DND-41 (cell line): ENCODE results near the gene GALNT1.

Experiments used
- CTCF ChIP-seq: IDR thresholded peaks from 2 replicates; pipeline ENCODE4 v1.5.1; 2012; ENCODE audit warnings: borderline replicate concordance, low read length, moderate library complexity, mild to moderate bottlenecking; ENCODE audit not compliant: poor library complexity, severe bottlenecking; ENCODE audit errors: extremely low read depth
- EZH2 ChIP-seq: IDR thresholded peaks from 3 replicates; pipeline ENCODE4 v1.6.1; 2012; ENCODE audit warnings: borderline replicate concordance, low read depth, mild to moderate bottlenecking, moderate library complexity, low read length, inconsistent platforms; ENCODE audit not compliant: severe bottlenecking

DNA sequence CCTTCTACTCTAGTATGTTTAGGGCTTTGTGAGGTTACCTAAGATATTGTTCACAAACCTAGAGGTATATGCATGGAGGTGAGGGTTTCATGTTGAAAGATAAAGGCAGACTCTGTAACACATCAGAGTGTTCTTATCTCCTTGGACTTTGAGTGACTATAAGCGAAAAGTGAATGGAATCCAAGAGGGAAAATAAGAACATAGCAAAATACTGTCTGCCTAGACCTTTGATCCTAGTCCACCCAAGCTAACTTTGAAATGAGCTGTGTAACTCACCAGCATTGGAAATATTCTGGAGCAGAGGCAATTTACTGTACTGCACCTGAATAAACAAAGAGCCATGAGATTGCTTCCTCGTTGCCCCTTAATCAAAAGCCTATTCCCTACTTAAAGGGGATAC, 28.2 kb upstream of the GALNT1 start:
- no peak for TF ChIP-seq CTCF
- TF ChIP-seq EZH2: no peak
